Stimulated activated naive CD8-positive, alpha-beta T cell treated with anti-CD3 and anti-CD28 coated beads, Interleukin-15, Interleukin-2, amounts not matched to agents 100 ng/mL and 50 ng/mL, for 24 hours (primary cell): Measurements from ENCODE around the gene ZNF717.
"Not testable (repeated sequence)": the region's sequence is repeated elsewhere in the genome, so short reads cannot be mapped to it uniquely, and the experiment has no call there.

Experiments
- H3K27ac Mint-ChIP-seq: one replicate; pipeline ENCODE4 v1.8.0; 2021; ENCODE audit warnings: mild to moderate bottlenecking, mixed read lengths
- H3K27me3 Mint-ChIP-seq: one replicate; pipeline ENCODE4 v1.8.0; 2021; ENCODE audit warnings: mixed read lengths
- H3K36me3 Mint-ChIP-seq: one replicate; pipeline ENCODE4 v1.8.0; 2021; ENCODE audit warnings: low read depth, mixed read lengths
- H3K4me1 Mint-ChIP-seq: one replicate; pipeline ENCODE4 v1.8.0; 2021; ENCODE audit warnings: low read depth, mixed read lengths
- H3K4me3 Mint-ChIP-seq: one replicate; pipeline ENCODE4 v1.8.0; 2021; ENCODE audit warnings: mild to moderate bottlenecking, mixed read lengths
- H3K9me3 Mint-ChIP-seq: one replicate; pipeline ENCODE4 v1.8.0; 2021; ENCODE audit warnings: mixed read lengths

The ZNF717 gene

DNA sequence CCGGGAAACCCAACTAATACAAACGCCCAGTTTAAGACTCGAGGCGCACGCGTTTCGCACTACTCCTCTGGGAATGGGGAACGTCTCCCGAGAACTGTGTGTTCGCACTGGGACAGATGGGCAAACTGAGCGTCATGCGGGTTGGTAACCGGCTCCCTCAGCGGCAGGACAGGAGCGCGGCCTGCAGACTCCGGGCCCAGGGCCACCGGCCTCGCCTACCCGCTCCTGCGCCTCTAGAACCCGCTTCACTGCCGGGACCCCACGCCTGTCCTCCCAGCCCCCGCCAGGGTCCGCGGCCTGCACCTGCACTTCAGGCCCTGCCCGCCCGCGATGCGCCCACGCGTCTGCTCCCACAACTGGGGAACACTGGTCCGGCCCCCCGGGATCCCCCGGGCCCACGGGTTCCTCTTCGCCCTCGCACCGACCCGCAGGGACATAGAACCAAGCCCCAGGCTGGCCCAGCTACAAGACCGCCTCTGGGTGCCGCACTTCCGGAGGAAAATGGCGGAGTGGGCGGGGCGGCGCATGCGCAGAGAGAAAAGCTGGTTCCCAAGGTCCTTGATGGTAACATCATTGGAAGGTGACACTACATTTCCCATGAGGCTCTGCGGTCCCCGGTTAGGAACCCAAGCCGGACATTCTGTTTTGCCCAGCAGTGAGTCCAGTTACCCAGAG, at the start of gene ZNF717:
TSS of gene ZNF717 (minus strand) at position 469 of the 675 bp plus-strand sequence. CDS start 2,187 bp downstream, outside the sequence.
- H3K27me3 Mint-ChIP-seq = not testable (repeated sequence)
- Mint-ChIP-seq H3K36me3 (peaks cover 52% of the 10 kb centered on the region), H3K9me3 (peaks cover 19% of the 10 kb centered on the region), H3K27ac (peak within 1 kb of the TSS; percentile 87), H3K4me1 (peaks cover 23% of the 10 kb centered on the region), H3K4me3 (peak within 1 kb of the TSS; percentile 86)

DNA sequence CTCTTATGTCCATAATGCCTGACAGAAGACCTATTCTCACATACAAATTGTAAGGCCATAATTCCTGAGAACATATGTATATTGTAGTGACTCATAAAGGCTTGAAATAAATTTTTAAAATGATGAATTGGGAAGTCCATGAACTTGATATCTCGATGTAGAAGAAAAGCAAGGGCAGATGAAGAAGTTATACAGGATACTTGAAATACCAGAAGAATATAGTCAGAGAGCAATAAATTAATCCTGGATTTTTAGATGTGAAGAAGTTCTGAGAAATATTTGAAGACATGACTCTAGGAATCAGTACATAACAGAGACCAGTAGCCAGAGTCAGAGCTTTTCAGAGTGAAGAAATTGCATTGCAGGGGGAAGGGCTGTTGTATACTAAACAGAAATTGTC, 45.7 kb upstream of the ZNF717 start:
- not testable (repeated sequence) for H3K36me3 Mint-ChIP-seq, H3K27ac Mint-ChIP-seq, H3K27me3 Mint-ChIP-seq, H3K4me1 Mint-ChIP-seq, H3K4me3 Mint-ChIP-seq
- peaks cover 13% of the 10 kb centered on the region for H3K9me3 Mint-ChIP-seq

DNA sequence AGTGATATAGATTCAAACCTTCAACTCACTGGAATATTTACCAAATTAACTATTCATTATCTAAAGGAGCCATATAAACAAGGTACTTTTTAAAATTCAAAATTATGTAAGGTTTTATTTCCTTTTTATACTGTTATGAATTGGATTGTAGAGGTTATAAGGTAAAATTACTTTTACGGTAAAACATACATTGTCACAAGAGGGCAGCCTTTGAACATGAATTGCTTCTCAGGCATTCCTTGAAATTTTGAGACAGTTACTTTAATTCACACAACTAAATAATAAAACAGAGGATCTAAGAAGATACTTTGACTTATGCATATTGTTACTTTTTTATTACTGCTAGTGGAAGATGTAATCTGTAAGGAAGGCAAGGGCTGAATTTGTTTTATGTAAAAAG, 32.7 kb upstream of the ZNF717 start:
- H3K9me3 Mint-ChIP-seq, H3K4me1 Mint-ChIP-seq, H3K36me3 Mint-ChIP-seq, H3K27ac Mint-ChIP-seq, H3K4me3 Mint-ChIP-seq, H3K27me3 Mint-ChIP-seq: not testable (repeated sequence)

DNA sequence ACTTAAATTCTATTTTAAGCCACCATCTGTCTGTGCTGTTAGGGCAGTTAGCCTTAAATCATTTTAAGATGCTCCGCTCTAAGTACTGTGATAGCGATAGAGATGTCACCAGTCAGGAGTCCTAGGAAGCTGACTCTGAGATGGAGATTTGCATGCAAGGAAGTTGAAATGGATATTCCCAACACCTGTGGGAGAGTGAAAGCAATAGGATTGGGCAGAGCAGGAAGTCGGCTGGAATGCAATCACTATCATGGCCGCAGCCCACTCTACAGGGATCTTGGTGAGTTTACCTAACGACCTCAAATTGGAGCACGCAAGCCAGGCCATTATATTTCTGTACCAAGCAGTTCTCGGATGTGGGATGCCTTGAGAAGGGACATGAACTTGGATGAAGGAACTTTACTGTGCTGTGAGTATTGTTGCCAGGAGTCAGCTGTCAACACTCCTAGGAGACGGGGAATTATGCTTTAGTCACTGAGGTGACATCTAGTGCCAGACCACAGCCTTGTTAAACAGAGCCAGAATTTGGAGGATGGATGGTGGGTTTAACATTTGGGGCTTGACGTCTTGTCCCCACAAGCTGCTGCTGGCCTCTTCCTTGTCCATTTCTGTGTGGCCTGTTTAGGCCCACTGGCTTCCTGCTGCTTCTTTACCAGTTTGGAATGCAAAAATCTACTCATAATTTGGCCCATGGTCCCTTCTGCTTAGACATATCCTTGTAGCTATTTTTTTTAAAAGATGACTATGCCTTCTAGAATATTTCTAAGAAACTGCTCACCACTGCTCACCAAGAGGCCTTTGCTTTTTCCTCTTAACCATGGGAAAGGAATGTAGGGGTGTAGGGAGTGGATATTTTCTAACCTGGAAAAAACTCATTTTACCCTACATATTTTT, 31.2 kb upstream of the ZNF717 start:
- not testable (repeated sequence) for H3K9me3 Mint-ChIP-seq, H3K27me3 Mint-ChIP-seq, H3K4me1 Mint-ChIP-seq, H3K36me3 Mint-ChIP-seq, H3K27ac Mint-ChIP-seq, H3K4me3 Mint-ChIP-seq

DNA sequence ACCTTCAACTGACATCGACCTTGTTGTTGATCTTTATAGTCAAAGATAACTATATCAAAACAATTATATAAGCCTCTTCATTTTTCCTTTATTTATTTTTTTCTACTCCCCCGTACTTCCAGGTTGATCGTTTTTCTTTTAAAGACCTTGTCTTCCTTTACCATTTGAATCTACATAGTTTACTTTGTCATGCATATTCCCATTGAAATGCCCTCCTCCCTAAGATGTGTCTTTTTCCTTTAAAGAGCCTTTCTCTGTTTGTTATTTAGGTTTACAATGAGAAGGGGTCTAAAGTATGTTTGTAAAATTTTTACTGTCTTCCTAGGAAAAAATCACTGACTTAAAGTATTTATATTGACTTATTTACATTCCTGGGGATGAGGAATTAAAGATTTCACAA, 29.4 kb upstream of the ZNF717 start:
- H3K4me3 Mint-ChIP-seq = no peak overlapping the region
- peaks cover 10% of the 10 kb centered on the region for H3K9me3 Mint-ChIP-seq
- no peaks in the 10 kb centered on the region for H3K4me1 Mint-ChIP-seq
- H3K36me3 Mint-ChIP-seq = no peaks in the 10 kb centered on the region
- no peaks in the 10 kb centered on the region for H3K27me3 Mint-ChIP-seq
- no peak overlapping the region for H3K27ac Mint-ChIP-seq

DNA sequence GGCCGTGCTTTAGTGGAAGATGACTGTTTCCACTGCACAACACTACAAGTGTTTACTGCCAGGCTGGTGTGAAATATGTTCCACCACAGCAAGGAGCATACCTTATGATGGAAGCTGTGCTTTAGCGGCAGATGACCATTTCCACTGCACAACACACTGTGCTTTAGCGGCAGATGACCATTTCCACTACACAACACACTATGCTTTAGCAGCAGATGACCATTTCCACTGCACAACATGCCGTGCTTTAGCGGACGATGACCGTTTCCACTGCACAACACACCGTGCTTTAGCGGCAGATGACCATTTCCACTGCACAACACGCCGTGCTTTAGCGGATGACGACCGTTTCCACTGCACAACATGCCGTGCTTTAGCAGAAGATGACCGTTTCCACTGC, 2.8 kb downstream of the ZNF717 start:
- H3K27me3 Mint-ChIP-seq = no peaks in the 10 kb centered on the region
- no peak overlapping the region for H3K4me3 Mint-ChIP-seq
- H3K9me3 Mint-ChIP-seq = peaks cover 35% of the 10 kb centered on the region
- peaks cover 79% of the 10 kb centered on the region for H3K36me3 Mint-ChIP-seq
- peaks cover 23% of the 10 kb centered on the region for H3K4me1 Mint-ChIP-seq
- no peak overlapping the region for H3K27ac Mint-ChIP-seq

DNA sequence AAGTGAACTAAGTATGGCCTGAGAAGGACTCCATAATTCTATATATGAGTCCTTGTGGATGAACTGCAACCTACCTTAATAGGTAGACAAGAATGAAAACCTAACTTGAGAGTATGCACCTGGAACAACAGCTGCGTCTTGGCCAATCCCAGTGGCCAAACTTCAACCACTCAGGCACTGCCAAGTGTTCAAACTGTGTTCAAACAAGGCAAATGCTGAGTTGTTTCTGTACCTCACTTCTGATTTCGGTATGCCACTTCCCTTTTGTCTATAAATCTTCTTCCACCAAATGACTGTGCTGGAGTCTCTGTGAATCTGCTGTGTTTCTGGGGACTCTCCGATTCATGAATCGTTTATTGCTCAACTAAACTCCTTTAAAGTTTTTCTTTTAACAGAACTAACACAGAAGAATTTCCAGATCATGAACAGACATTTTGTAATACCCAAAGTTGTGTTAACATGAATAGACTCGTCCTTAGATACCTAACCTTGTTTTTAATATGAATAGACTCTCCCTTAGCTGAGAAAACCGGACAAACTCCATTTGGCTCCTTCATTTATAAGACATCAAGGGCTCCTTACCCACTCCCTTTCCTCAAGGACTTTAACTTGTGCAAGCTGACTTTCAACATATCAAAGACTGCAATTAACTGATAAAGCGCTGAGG, 4.1 kb downstream of the ZNF717 start:
- no peak overlapping the region for H3K27ac Mint-ChIP-seq
- H3K36me3 Mint-ChIP-seq = peaks cover 85% of the 10 kb centered on the region
- peaks cover 46% of the 10 kb centered on the region for H3K9me3 Mint-ChIP-seq

DNA sequence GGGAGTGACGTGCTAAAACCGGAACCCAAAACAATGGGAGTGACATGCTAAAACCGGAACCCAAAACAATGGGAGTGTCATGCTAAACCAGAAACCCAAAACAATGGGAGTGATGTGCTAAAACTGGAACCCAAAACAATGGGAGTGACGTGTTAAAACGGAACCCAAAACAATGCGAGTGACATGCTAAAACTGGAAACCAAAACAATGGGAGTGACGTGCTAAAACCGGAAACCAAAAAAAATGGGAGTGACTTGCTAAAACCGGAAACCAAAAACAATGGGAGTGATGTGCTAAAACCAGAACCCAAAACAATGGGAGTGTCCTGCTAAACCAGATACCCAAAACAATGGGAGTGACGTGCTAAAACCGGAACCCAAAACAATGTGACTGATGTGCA, 7.6 kb downstream of the ZNF717 start:
- Mint-ChIP-seq H3K36me3 (peaks cover 84% of the 10 kb centered on the region), H3K9me3 (peaks cover 41% of the 10 kb centered on the region), H3K4me1 (peaks cover 10% of the 10 kb centered on the region)
- H3K27ac Mint-ChIP-seq, H3K4me3 Mint-ChIP-seq, H3K27me3 Mint-ChIP-seq: not testable (repeated sequence)

More for the DNA sequence above, 4.1 kb downstream of the ZNF717 start:
- no peak overlapping the region for H3K4me3 Mint-ChIP-seq
- peaks cover 22% of the 10 kb centered on the region for H3K4me1 Mint-ChIP-seq
- H3K27me3 Mint-ChIP-seq = no peaks in the 10 kb centered on the region

DNA sequence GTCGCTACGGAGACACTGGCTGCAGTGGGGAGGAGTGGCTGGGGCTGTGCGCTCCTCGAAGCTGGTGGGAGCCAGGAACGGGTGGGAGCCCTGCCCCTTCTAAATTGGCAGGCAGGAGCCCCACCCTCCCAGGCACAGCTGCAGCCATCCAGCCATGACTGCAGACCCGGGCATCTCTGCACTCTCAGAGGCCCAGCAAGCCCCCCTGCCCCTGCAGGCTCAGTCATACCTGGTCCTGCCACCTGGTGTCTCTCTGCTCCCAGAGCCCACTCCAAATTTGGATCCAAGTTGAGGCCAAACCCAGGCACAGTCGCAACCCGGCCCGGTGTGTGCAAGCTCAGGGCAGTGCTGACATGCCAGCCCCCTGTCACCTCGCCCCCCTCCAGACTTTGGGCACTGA, 13.7 kb downstream of the ZNF717 start:
- H3K27ac Mint-ChIP-seq, H3K27me3 Mint-ChIP-seq, H3K9me3 Mint-ChIP-seq, H3K4me3 Mint-ChIP-seq, H3K4me1 Mint-ChIP-seq: not testable (repeated sequence)
- H3K36me3 Mint-ChIP-seq = peaks cover 74% of the 10 kb centered on the region

DNA sequence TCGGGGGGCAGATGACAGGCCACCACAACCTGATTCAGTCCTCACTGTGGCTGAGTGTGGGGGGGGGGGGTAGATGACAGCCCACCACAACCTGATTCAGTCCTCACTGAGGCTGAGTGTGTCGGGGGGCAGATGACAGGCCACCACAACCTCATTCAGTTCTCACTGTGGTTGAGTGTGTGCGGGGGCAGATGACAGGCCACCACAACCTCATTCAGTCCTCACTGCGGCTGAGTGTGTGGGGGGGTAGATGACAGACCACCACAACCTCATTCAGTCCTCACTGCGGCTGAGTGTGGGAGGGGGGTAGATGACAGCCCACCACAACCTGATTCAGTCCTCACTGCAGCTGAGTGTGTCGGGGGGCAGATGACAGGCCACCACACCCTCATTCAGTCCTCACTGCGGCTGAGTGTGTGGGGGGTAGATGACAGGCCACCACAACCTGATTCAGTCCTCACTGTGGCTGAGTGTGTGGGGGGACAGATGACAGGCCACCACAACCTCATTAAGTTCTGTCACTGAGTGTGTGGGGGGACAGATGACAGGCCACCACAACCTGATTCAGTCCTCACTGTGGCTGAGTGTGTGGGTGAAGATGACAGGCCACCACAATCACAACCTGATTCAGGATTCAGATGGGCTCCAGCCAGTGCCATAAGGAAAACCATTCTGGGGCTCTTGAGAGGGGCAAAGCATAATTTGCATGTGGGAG, 16.9 kb downstream of the ZNF717 start:
- peaks cover 90% of the 10 kb centered on the region for H3K36me3 Mint-ChIP-seq
- no peaks in the 10 kb centered on the region for H3K27me3 Mint-ChIP-seq
- H3K4me1 Mint-ChIP-seq = peaks cover 6% of the 10 kb centered on the region
- no peak overlapping the region for H3K27ac Mint-ChIP-seq
- no peak overlapping the region for H3K4me3 Mint-ChIP-seq
- H3K9me3 Mint-ChIP-seq = peaks cover 25% of the 10 kb centered on the region

DNA sequence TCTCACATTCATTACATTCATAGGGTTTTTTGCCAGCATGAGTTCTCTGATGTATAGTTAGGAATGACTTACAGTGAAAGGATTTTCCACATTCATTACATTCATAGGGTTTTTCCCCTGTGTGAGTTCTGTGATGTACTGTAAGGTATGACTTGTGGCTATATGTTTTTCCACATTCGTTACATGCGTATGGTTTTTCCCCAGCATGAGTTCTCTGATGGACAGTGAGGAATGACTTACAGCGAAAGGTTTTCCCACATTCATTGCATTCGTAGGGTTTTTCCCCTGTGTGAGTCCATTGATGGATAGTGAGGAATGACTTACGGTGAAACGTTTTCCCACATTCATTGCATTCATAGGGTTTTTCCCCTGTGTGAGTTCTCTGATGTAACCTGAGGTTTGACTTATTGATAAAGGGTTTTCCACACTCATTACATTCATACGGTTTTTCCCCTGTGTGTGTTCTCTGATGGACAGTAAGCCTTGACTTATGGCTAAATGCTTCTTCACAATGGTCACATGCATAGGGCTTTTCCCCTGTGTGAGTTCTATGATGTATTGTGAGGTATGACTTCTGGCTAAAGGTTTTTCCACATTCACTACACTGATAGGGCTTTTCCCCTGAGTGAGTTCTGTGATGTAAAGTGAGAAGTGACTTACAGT, 47.4 kb downstream of the ZNF717 start:
- Mint-ChIP-seq H3K27me3 (no peaks in the 10 kb centered on the region), H3K36me3 (peaks cover 76% of the 10 kb centered on the region), H3K9me3 (peaks cover 56% of the 10 kb centered on the region), H3K4me3 (no peak overlapping the region), H3K27ac (no peak overlapping the region), H3K4me1 (no peaks in the 10 kb centered on the region)

DNA sequence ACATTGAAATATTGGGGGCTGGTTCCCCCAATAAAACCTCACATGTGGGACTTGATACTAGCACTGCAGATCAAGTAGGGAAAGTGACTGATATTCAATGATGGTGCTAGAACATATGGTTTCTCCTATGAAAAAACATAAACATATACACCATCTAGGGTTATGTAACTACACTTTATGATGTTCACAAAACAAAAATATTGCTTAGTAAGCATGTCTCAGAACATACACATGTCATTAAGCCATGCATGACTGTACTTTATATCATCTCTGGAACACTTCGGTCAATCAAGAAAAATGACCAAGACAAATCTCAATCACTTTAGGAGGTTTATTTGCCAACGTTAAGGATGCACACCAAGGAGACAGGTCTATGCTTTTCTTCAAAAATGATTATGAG, 57.4 kb downstream of the ZNF717 start:
- H3K9me3 Mint-ChIP-seq = peaks cover 66% of the 10 kb centered on the region
- H3K4me3 Mint-ChIP-seq = no peak overlapping the region
- H3K27ac Mint-ChIP-seq = no peak overlapping the region
- H3K4me1 Mint-ChIP-seq = no peaks in the 10 kb centered on the region
- H3K27me3 Mint-ChIP-seq = no peaks in the 10 kb centered on the region
- H3K36me3 Mint-ChIP-seq = peaks cover 84% of the 10 kb centered on the region

DNA sequence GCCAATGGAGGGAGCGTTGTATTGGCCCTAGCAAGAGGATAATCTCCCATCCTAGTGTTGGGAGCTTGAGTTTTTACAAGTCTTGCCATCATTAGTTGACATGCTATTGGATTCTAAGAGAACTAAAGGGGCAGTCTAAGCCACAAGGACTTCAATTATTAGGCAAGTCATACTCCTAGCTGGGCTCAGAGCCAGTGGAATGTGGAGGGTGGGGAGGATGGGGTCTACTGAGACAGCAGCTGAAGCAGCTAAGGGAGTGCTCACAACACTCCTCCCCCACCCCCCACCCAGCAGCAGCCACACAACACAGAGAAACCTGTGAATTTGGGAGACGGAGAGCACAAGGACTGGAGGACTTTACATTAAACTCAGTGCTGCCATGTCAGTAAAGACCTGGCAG, 93.3 kb downstream of the ZNF717 start:
- peaks cover 3% of the 10 kb centered on the region for H3K36me3 Mint-ChIP-seq
- H3K4me3 Mint-ChIP-seq = no peak overlapping the region
- peaks cover 21% of the 10 kb centered on the region for H3K9me3 Mint-ChIP-seq
- no peak overlapping the region for H3K27ac Mint-ChIP-seq
- no peaks in the 10 kb centered on the region for H3K27me3 Mint-ChIP-seq
- no peaks in the 10 kb centered on the region for H3K4me1 Mint-ChIP-seq

DNA sequence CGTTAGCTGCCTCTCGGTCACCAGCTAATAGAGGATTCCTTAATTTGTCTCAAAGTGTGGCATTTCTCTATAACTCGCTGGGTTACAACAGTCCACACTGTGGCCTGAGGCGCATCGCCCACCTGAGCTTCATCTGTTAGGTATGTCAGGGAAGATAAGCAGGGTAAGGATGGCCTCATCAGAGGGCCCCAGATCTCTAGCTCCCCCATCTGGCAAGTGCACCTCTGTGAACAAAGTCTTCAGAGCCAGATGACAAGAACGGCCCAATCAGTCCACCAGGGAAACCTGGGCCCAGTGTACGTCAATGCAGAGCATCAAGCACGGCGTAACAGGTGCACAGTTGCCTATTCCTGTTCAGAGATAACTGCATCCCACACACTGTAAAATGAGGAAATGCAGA, 98.0 kb downstream of the ZNF717 start:
- Mint-ChIP-seq H3K4me3 (no peak overlapping the region), H3K36me3 (peaks cover 3% of the 10 kb centered on the region), H3K4me1 (no peaks in the 10 kb centered on the region), H3K9me3 (peaks cover 20% of the 10 kb centered on the region), H3K27me3 (no peaks in the 10 kb centered on the region), H3K27ac (no peak overlapping the region)
